Inflammatory macrophage treated with lipopolysaccharide for 1 hour (primary cell): Measurements from ENCODE around the gene ARRDC1.
"Not testable (repeated sequence)": the region's sequence is repeated elsewhere in the genome, so short reads cannot be mapped to it uniquely, and the experiment has no call there.

Experiments
- DNase-seq, 2 donors: peaks; one replicate each; pipeline ENCODE4 v3.0.0-alpha.2; 2020 to 2022

The ARRDC1 gene, protein sequence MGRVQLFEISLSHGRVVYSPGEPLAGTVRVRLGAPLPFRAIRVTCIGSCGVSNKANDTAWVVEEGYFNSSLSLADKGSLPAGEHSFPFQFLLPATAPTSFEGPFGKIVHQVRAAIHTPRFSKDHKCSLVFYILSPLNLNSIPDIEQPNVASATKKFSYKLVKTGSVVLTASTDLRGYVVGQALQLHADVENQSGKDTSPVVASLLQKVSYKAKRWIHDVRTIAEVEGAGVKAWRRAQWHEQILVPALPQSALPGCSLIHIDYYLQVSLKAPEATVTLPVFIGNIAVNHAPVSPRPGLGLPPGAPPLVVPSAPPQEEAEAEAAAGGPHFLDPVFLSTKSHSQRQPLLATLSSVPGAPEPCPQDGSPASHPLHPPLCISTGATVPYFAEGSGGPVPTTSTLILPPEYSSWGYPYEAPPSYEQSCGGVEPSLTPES

DNA sequence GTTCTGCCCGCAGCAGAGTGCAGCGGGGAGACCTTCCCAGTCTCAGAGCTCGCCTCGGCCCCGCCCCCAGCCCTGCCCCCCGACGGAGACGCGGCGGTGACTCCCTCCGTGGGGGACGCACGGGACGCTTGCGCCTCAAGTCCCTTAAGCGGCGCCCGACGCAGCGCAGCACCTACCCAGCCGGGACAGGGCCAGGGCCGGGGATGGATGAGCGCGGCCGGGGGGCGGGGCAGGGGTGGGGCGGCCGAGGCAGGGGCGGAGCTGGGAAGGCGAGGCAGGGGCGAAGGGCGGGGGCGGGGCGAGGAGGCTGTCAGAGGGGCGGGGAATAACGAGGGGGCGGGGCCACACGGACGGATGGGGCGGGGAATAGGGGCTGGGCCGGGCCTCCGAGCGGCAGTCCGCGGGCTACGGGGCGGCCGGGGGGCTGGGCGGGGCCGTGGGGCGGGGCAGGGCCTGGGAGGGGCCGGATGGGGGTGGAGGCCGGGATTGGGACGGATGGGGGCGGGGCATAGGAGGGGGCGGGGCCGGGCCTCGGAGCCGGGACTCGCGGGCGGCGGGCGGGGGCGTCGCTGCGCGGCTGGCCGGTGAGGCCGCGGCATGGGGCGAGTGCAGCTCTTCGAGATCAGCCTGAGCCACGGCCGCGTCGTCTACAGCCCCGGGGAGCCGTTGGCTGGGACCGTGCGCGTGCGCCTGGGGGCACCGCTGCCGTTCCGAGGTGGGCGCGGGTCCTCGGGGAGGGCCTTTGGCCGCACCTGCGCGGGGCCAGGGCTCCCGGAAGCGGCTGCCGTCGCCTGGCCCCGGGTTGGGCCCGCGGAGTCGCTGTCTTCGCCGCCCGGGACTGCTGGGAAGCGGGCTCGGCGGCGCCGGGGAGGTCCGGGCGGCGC is at the start of gene ARRDC1:
ARRDC1 (plus strand) TSS at position 566 of the 884 bp plus-strand sequence; CDS start at position 598, 32 bp downstream.
- peak; percentile 90 to 91 for DNase-seq

DNA sequence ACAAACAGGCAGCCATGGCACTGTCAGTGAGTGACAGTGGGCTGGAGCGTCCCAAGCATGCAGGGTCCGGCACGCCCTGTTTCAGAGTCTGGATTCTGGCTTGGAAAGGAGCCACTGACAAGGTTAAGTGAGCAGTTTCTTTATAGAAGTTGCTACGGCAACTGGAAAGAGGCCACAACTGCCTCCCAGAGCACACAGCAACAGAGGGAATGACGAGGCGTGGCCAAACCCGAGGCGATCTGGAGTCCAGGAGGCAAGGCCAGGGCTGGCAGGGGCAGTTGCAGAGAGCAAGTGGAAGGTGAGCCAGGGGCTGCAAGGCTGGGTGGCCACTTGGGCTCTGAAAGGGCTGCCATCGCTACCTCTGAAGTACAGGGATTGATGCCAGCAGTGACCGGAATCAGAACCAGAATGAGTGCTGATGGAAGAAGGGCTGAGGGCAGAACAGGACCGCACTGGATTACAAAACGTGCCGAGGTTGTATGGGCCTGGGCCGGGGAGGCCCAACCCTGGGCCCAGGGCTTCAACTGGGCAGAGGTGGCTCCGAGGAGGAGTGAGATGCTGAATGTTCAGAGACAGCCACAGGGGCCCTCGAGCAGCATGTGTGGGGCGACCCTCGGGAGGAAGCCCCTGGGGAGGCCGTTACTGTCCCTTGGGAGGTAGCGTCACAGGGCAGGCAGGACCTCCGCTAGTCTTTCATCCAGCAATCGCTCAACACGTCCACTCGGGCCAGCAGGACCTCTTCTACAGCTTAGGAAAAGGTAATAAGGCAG is 49.2 kb upstream of the ARRDC1 start:
- no peak for DNase-seq

DNA sequence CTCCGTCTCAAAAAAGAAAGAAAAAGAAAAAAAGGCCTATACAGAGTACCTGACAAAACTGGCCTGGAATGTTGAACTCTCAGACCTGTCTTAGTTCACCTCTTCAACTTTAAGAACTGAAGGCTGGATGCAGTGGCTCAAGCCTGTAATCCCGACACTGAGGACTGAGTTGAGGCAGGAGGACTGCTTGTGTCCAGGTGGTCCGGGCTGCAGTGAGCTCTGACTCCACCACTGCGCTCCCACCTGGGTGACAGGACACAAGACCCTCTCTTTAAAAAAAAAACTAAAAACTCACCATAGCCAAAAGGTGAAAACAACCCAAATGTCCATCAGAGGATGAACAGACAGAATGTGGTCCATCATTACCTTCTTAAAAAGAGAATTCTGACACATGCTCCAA is 47.4 kb upstream of the ARRDC1 start:
- no peak for DNase-seq

DNA sequence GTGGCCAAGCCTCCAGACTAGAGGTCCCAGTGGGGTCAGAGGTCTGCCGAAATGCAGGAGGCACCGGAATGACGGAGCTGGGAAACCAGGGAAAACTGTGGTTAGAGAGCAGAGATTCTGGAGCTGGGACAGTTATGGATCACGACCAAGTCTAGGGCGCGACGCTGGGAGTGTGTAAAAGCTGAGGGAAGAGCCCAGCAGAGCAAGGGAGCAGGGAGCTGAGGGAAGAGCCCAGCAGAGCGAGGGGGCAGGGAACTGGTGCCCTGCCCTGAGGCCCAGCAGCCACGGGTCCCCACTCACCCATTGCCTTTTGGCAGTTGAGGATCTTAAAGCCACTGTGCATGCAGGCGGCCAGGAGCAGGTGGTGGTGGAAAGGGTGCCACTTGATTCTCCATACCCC is 41.4 kb upstream of the ARRDC1 start:
- DNase-seq = no peak

DNA sequence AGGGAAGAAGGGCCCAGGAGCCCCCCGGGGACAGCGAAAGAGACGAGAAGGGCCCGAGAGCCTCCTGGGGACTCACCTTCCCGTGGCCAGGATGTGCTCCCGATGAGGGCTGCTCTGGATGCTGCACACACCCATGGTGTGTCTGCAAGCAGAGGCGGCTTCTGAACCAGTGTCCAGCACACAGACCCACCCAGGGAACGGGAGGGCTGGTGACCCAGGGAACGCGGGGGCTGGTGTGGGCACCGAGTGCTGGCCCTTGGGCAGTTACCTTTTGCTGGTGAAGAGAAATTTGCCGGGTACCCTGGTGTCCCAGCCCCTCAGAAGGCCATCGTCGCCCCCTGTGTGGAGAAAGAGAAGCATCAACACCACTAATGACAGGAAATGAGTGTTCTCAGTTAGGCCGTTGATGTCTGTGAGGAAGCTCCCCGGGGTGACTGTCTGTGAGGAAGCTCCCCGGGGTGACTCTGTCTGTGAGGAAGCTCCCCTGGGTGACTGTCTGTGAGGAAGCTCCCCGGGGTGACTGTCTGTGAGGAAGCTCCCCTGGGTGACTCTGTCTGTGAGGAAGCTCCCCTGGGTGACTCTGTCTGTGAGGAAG is 40.6 kb upstream of the ARRDC1 start:
- DNase-seq = no peak

DNA sequence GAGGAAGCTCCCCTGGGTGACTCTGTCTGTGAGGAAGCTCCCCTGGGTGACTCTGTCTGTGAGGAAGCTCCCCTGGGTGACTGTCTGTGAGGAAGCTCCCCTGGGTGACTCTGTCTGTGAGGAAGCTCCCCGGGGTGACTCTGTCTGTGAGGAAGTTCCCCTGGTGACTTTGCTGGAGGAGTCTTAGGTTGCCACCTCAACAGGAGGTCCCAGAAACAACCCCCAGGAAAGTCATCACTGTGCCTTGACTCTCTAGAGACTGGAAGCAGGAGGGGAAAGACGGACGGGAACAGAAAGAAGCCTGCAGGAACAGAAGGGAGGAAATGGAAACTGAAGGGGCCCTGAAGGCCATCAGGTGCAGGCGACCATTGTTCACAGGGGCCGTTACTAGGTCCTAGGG is 37.0 kb upstream of the ARRDC1 start:
- not testable (repeated sequence) for DNase-seq

DNA sequence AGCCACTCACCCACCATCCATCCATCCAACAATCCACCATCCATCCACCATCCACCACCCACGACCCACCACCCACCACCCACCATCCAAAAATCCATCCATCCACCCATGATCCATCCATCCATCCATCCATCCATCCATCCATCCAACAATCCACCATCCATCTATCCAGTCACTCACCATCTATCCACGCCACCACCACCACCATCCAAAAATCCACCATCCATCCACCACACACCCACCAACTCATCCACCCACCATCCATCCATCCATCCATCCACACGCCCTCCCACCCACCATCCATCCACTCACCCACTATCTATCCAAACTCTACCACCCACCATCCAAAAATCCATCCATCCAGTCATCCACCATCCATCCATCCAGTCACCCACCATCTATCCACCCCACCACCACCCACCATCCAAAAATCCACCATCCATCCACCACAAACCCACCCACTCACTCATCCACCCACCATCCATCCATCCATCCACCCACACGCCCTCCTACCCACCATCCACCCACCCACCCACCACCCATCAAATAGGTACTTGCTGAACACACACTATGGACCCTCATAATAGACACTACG is 35.8 kb upstream of the ARRDC1 start:
- no peak for DNase-seq

DNA sequence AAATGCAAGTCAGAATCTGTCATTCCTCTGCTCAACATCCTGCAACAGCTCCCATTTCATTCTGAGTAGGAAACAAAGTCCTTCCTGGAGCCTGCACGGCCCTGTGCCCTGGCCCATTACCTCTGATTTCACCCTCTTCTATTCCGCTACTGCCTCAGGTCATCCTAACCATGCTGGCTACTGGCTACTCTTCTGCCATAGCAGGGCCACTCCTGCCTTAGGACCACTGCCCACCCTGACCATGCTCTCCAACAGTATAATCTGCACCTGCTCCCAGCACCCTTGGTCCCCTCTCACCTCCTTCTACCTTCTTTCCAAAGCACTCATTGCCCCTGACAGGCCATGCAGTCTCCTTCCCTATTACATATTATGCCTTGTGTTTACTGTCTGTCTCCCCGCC is 34.9 kb upstream of the ARRDC1 start:
- DNase-seq = no peak

DNA sequence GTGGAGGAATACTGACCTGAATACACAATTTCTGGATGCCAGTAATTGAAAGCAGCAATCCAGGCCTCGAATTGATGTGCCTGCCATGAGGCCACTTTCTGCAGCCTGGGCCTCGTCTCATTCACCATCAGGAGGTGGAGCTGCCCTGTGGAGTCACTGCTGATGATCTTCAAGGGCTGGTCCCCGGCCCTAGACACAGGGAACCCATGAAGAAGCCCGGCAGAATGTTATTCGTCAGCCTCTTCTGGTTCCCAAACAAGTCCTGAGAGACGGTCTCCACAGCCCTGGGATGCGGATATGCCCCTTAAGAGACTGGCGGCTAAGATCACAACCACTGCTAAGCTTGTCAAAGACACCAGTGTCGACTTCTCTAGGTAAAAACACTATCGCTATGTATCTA is 31.3 kb upstream of the ARRDC1 start:
- DNase-seq = no peak

DNA sequence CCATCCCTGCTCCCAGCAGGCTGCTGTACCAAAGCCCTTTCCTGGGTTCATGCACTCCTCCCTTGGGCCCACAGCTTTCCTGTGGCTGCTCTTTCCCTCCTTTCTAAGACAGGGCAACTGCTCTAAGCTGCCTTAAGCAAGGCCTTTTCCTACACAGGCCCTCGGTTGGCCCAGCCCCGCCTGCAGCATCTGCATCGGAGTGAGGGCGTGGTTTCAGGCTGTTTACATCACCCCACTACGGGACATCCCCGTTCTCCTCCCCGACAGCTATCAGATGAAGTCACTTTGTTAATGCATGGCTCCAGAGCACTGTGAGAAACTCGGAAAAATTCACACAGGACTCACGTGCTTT is 30.1 kb upstream of the ARRDC1 start:
- DNase-seq = peak in 1 of 2 donors; percentile 16

DNA sequence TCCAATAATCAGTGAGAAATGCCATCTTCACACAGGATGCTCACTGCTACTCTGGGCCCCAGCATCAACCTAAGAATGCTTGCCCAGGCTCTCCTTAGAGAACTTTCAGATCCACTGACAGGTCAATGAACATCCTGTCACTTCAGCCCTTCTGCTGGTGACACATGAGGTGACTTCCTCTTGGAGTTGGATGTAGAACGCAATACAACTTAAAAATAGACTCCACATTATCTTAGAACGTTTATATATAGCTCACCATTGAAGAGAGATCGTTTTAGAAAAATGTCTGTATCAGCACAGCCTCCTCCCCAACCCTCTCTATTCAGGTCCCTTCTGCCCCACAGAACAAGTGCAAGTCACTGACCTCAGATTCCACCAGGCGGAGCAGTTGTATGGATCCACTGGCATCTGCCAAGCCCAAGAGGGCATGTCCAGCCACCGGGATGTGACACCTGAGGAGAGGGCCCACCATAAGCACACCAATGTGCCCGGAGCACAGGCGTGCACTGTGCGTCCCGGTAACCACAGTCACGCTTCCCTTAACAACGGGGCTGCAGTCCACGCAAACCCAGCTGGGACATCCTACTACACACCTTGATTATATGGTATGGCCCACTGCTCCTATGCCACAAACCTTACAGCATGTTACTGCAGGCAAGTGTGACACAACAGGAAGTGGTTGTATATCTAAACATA is 29.6 kb upstream of the ARRDC1 start:
- no peak for DNase-seq

DNA sequence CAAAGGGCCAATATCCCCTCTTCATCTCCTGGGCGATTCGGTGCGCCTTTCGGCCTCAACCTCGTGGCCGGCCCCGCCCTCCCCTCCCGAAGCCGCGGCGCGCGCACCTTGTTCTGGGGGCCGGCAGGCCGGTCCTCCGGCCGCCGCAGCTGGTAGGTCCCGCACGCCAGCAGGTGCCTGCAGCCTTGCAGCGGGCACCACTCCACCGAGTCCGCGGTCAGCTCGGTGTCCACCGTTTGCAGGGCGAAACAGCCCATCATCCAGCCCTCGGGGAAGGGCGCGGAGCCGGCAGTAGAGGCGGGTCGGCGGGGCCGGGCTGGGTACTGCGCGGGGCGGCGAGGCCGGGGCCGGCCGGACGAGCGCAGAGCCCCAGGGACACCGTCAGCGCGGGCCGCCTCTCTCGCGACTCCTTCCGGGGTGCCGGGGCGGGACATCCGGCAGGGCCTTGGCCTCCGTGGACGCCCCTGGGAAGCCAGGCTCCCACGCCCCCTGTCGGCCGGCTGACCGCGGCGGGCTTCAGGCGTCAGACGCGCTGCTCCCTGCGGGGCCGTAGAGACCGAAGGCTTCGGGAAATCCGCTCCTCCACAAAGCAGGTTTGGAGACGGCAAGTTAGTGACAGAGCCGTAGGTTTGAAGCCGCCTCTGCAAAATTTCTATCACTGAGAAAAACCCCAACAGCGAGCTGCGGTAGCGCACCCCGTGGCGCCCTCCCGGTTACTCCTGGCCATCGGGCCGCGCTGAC is 26.8 kb upstream of the ARRDC1 start, which contains the start of gene DPH7:
DPH7 (minus strand) TSS at position 408 of the 741 bp plus-strand sequence; CDS start at position 260, 148 bp downstream.
- peak; percentile 90 to 99 for DNase-seq

DNA sequence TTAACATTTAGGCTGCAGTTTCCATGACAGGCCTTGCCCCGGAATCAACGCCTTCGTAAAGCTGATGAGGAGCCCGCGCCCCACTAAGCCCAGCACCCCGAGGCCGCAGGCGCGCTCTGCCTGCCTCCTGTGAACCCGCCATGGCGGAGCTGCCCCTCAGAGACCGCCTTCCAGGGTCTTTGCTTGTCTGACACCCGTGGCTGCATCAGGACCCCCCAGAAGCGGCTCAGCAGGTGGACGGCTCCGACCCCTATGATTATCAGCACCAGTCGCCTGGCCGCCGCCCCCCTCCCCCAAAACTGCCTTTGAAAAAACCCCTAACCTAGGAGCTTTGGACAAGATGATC is 26.3 kb upstream of the ARRDC1 start:
- no peak for DNase-seq

DNA sequence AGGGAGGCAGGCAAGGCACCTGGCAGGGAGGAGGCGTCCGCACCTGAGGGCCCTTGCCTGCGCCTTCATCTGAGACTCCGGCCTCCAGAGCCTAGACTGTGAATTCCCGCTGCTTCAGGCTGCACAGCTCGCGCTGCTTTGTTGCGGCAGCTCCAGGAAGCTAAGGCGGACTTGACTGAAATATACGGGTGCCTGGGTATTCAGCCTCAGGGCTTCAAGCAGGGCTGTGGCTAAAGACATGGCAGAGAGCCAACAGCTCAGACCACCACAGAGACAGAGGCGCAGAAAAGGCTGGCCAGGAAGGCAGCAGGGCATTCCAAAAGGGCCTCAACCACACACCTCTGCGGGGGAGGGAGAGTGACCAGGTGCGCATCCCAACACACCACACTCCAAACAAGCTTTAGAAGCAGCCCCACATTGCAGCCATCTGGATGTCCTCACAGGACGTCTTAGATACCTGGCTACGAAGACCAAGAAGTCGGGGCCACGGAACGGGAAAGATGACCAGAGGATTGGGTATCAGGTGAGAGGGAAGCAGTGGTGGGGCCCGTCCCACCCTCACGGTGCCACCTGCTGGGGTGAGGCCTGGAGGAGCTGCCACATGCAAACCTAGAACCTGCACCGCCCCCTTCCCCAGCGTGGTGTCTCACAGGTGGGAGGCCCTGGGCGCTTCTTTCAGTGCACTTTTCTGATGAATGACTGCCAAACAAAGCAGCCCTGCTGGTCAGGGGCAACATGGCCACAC is 25.1 kb upstream of the ARRDC1 start:
- DNase-seq = no peak

DNA sequence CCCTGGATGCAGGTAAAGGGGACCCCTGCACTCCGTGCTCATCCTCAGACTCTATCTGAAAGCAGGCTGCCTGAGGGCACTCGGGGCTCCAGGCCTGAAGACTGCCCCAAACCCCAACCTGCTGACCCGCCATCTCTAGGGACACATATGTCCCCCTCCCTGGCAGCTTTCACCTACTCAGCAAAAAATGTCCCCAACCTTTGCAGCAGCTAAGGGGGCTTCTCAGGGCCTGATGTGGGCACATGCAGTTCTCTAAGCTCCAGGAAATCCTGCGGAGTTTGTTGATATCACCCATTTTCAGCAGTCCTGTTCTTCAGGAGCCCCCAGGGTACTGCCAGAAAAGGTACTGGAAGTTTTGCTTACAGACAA is 24.5 kb upstream of the ARRDC1 start:
- DNase-seq = no peak

DNA sequence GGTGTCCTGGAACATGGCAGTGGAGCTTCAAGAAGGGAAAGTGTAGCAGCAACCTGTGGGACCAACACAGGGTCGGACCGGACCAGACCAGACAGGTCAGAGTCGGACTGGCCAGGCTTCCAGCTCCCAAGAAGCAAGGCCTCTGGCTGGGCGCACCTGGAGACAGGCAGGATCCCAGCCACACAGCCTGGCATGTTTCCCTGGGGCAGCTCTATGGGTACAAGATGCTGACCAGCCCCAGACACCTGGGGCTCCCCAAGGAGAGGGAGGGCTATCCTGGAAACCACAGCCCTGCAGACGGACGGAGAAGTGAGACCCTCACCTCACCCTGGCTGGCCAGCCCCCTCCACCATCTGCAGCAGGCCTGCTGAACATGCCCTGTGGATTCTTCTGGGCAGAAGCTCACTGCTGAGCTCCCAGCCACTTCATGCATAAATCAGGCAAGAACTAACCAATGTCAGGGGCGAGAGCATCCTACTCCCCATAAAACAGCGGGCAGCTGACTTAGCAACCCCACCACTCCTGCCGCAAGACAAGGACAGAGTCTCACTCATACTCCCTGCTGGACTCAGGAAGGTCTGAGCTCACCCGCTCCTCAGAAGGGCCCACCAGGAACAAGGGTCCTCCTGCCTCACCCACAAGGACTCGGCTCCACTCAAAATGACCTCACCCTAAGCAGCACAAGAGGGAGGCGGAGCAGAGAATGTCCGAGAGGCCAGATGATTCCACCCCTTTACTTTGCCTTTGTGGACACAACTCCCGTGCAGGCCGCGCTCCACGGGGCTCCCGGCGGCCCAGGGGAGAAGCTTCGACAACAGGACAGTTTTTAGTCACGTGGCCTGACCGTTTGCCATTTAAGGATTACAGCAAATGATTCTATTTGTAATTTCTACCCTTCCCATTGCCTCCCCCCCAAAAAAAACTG is 23.9 kb upstream of the ARRDC1 start:
- DNase-seq = no peak

DNA sequence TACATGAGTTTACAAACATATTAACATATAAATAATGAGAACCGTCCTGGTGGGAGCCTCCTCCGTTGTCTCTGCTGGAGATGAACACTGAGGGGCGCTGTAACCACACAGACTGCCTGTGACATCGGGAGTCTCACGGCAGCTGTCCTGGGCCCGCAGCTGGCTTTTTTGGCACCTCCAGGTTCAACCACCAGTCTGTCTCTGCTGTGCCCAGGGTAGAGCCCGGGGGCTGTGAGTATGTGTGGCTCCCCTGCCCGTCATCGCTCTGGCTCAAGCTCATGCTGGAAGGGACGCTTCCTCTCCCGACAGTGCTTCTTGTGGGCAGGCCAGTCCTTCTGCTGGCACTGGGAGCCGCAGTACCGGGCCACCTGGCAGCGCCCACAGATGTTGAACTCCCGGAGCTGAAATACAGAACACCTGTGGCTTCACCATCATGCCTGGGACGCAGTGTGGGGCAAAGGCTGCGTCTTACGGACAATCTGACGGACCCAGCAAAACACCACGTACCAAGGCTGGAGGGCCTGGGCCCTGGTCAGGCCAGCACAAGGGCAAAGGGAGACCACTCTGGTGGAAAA is 23.1 kb upstream of the ARRDC1 start:
- DNase-seq = peak in 1 of 2 donors; percentile 56

DNA sequence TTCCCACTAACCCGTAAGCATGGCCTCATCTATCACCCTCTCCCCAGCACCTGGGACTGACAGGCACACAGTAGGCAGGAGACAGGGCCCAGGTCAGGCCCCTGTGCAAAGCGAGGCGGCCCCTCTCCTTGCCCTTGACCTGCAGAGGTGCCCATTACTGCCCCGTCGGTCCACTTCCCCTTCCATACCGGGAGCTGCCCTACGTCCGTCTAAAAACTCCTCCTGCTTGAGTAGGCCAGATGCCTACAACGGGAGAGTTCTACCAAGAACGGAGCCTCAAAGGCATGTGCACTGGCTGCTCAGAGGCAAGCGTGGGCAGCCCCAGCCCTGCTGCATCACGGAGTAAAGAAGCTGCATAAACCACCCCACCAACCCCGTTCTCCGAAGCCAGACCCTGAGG is 22.1 kb upstream of the ARRDC1 start:
- DNase-seq = no peak

DNA sequence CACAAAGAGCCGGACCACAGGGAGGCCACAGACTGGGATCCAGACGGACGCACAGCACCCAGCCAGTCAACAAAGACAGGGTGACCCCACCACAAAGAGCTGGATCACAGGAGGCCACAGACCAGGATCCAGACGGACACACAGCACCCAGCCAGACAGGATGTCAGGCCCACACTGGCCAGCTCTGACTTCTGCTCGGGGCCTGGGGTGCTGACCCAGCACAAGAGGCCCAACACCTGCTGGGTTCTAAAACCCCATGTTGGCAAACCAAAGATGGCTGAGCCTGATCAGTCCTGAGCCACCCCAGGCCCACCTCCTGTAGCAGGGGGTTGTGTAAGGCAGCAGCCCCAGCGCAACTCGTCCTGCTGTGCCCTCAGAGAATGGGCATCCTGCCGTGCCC is 21.5 kb upstream of the ARRDC1 start:
- no peak for DNase-seq
